ENCODE measurements around the gene UNC13A.

UNC13A gene

DNA sequence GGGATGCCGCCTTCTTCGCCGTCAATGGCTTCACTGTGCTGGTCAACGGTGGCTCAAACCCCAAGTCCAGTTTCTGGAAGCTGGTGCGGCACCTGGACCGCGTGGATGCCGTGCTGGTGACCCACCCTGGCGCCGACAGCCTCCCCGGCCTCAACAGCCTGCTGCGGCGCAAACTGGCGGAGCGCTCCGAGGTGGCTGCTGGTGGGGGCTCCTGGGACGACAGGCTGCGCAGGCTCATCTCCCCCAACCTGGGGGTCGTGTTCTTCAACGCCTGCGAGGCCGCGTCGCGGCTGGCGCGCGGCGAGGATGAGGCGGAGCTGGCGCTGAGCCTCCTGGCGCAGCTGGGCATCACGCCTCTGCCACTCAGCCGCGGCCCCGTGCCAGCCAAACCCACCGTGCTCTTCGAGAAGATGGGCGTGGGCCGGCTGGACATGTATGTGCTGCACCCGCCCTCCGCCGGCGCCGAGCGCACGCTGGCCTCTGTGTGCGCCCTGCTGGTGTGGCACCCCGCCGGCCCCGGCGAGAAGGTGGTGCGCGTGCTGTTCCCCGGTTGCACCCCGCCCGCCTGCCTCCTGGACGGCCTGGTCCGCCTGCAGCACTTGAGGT is 38.1 kb upstream of the UNC13A start:
- H3K27ac ChIP-seq: no peak overlapping the region
- no peak for TF ChIP-seq ZFX (IDR thresholded peaks at IDR 0.05)

DNA sequence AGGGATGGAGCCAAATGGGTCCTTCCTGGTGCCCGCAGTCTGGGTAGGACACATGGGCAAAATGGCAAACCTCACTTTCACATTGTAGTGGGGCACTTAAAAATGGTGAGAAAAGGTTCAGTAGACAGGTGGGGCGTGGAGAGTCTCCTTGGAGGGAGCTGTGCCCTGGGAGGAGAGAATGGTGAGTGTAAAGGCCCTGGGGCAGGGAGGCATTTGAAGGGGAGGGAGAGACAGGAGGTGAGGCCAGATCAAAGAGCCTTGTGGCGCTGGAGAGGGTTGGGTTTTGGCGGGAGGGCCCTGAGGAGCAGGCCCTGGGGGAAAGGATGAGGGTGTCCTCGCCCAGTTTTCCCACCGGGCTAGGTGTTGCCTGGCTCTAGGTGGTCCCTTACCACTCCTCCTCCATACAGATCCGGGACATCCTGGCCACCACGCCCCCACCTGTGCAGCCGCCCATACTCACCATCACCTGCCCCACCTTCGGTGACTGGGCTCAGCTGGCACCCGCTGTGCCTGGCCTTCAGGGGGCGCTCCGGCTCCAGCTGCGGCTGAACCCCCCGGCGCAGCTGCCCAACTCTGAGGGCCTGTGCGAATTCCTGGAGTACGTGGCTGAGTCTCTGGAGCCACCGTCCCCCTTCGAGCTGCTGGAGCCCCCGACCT is 37.4 kb upstream of the UNC13A start:
- TF ChIP-seq, protein P1, sequence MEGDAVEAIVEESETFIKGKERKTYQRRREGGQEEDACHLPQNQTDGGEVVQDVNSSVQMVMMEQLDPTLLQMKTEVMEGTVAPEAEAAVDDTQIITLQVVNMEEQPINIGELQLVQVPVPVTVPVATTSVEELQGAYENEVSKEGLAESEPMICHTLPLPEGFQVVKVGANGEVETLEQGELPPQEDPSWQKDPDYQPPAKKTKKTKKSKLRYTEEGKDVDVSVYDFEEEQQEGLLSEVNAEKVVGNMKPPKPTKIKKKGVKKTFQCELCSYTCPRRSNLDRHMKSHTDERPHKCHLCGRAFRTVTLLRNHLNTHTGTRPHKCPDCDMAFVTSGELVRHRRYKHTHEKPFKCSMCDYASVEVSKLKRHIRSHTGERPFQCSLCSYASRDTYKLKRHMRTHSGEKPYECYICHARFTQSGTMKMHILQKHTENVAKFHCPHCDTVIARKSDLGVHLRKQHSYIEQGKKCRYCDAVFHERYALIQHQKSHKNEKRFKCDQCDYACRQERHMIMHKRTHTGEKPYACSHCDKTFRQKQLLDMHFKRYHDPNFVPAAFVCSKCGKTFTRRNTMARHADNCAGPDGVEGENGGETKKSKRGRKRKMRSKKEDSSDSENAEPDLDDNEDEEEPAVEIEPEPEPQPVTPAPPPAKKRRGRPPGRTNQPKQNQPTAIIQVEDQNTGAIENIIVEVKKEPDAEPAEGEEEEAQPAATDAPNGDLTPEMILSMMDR (conservative IDR thresholded peaks at IDR 0.05): no peak; the same call in 1 of the 2 replicates
- no peak overlapping the region for H3K27ac ChIP-seq

DNA sequence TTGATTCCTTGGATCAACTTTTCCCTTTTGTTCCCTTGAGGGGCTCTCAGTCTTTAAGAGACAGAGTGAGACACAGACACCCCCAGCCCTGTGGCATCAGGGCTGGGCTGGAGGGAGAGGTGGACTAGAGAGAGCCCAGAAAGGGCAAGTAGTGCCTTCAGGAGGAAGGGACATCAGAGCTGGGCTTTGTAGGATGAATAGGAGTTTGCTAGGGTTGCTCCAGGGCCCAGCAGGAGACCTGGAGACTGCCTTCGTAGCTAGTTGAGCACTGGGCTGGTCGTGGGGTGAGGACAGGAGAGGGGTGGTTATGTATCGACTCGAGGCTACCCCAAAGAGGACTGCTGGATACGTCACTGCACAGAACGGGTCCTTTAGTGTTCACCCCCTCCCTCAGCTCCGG is 36.5 kb upstream of the UNC13A start:
- H3K27ac ChIP-seq: no peak overlapping the region
- TF ChIP-seq, protein P1 (conservative IDR thresholded peaks at IDR 0.05): no peak
- TF ChIP-seq ZFX (IDR thresholded peaks at IDR 0.05): no peak

DNA sequence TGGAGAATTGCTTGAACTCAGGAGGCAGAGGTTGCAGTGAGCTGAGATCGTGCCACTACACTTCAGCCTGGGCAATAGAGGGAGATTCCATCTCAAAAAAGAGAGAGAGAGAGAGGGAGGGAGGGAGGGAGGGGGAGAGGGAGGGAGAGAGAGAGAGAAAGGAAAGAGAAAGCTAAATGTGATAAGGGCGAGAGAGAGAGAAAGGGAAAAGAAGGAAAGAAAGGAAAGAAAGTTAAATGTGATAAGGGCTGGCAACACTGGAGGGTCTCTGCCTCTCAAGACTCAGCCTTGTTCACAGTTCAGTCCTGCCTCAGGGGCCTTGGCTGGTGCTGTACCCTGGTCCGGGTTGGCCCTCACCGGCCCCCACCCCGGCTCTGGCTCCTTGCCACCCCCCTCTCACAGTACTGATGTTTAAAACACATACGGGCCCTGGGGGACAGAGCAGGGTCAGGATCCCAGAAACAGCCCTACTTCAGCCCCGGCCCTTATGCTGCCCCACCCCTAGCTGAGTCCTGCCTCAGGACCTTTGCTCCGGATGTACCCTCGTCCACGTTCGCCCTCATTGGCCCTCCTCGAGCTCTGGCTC is 34.6 kb upstream of the UNC13A start:
- no peak overlapping the region for H3K27ac ChIP-seq
- no peak for TF ChIP-seq ZFX (IDR thresholded peaks at IDR 0.05)

DNA sequence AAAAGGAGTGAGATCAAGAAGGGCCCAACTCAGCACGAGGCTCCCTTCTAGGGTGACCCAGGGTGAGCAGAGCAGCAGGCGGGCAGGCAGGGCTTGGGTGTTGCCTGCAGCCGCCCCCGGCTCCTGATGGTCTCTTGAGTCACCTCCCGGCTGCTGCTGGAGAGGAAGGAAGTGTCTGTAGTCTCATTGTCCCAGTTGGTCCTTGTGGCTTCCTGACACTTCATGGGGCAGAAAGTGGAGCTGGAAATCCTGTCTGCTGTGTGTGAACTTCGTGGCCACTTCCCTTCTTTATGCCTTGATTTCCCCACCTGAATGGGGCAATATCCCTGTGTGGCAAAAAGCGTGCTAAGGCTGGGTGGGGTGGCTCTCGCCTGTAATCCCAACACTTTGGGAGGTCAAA is 33.7 kb upstream of the UNC13A start:
- H3K27ac ChIP-seq: no peak overlapping the region
- TF ChIP-seq, protein P1 (conservative IDR thresholded peaks at IDR 0.05): no peak
- TF ChIP-seq ZFX (IDR thresholded peaks at IDR 0.05): no peak

DNA sequence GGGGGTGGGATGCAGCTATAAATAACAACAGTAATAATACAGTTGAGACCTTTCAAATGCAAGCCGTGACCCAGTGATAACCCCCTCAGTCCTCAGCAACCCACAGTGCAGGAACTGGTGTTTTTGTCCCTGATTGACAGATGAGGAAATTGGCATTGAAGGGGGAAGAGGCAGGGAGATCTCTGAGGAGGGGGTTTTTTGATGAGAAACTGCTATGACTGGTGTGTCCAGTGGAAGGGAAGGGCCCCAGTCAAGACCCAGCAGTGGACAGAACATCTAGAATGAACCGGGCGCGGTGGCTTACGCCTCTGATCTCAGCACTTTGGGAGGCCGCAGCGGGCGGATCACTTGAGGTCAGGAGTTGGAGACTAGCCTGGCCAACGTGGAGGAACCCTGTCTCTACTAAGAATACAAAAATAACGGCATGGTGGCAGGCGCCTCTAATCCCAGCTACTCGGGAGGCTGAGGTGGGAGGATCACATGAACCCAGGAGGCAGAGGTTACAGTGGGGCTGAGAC is 33.0 kb upstream of the UNC13A start:
- no peak overlapping the region for H3K27ac ChIP-seq

DNA sequence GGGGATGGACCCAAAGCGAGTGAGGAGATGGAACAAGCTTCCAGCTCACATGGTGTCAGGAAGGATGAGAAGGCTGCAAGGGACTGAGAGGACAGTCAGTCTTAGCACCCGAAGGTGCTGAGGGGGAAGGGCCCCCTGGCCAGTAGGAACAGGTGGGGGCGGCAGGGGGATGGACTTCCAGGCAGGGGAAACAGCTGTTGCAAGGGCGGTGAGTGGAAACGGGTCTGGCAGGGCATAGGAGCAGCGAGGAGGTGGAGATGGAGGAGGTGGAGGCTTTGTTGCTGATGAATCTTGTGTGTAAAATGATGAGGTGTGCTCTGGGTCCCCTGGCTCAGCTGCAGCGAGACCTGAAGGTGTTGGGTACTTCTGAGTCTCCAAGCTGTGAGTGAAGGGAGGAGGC is 32.3 kb upstream of the UNC13A start:
- peak overlapping the region; percentile 78; the same call in 1 of the 2 replicates for H3K27ac ChIP-seq
- TF ChIP-seq, protein P1 (conservative IDR thresholded peaks at IDR 0.05): no peak
- no peak for TF ChIP-seq ZFX (IDR thresholded peaks at IDR 0.05)

More for the DNA sequence above, 33.0 kb upstream of the UNC13A start:
- TF ChIP-seq ZFX (IDR thresholded peaks at IDR 0.05): no peak
- TF ChIP-seq, protein P1 (conservative IDR thresholded peaks at IDR 0.05): no peak

DNA sequence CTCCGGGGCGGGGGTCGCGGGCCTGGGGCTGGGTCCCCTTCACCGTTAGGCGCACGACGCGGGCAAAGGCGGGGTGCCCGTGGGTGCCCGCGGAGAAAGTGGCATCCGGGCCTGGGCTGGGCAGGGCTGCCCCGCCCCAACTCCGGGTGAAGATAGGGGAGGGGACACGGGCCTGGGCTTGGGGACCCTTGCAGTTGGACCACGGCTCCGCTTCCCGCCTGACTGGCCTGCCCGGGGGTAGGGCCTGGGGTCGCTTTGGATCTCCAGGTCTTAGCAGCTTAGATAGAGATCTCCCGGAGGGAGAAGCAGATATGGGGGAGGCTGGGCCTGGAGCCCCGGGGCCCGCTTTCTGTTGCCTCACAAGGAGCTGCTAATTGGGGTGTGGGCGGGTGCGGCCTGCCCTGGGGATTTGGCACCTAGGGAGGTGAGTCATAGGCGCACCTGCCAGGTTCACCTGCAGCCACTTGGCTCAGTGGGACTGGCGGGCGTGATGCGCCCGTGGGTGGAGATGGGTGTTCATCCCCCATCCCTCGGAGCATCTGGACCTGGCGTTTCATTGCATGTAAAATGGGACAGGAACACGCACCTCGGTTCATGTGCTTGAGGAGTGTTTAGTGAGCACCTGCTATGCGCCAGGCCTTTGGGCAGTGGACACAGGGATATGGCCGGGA is 31.7 kb upstream of the UNC13A start:
- H3K27ac ChIP-seq: peak overlapping the region; percentile 78
- TF ChIP-seq, protein P1 (conservative IDR thresholded peaks at IDR 0.05): no peak
- TF ChIP-seq ZFX (IDR thresholded peaks at IDR 0.05): peak; percentile 76; the same call in 1 of the 2 replicates
